Endothelial cell (in vitro differentiated cells): ENCODE data around the gene ZNF415. TPM values are rescaled to one million over a fixed set of nuclear protein-coding genes. Genes with fewer than 3 reads are reported as not detected.
A peak's percentile ranks its signal among the peaks of the same experiment; 100 is the strongest.
"Not testable (repeated sequence)": the region's sequence is repeated elsewhere in the genome, so short reads cannot be mapped to it uniquely, and the experiment has no call there.

ENCODE experiments used
- DNase-seq: peaks from one replicate; pipeline ENCODE4 v3.0.0; 2021; ENCODE audit warnings: low spot score
- H3K27ac Mint-ChIP-seq: one replicate; pipeline ENCODE4 v1.8.0; 2021; ENCODE audit warnings: mixed read lengths, inconsistent platforms; ENCODE audit not compliant: unreplicated experiment
- H3K27me3 Mint-ChIP-seq: one replicate; pipeline ENCODE4 v1.8.0; 2021; ENCODE audit warnings: mild to moderate bottlenecking, moderate library complexity, mixed read lengths, inconsistent platforms; ENCODE audit not compliant: unreplicated experiment
- H3K36me3 Mint-ChIP-seq: one replicate; pipeline ENCODE4 v1.8.0; 2021; ENCODE audit warnings: mild to moderate bottlenecking, low read depth, mixed read lengths, inconsistent platforms; ENCODE audit not compliant: unreplicated experiment
- H3K4me1 Mint-ChIP-seq: one replicate; pipeline ENCODE4 v1.8.0; 2021; ENCODE audit warnings: mild to moderate bottlenecking, mixed read lengths, inconsistent platforms; ENCODE audit not compliant: unreplicated experiment
- H3K4me3 Mint-ChIP-seq: one replicate; pipeline ENCODE4 v1.8.0; 2021; ENCODE audit warnings: mild to moderate bottlenecking, mixed read lengths, inconsistent platforms; ENCODE audit not compliant: unreplicated experiment
- H3K9me3 Mint-ChIP-seq: one replicate; pipeline ENCODE4 v1.8.0; 2021; ENCODE audit warnings: mixed read lengths, inconsistent platforms; ENCODE audit not compliant: unreplicated experiment
- total RNA-seq: library from RNA; stranded (reverse); fragmentation: NEBNext Ultra II Directional; extraction: Animal tissue kit (Norgen Biotek cat#: 25700); gene quantifications from one replicate; pipeline ENCODE4 v1.2.1, GENCODE V29; 2021; ENCODE audit not compliant: unreplicated experiment
- TF ChIP-seq, protein P1 (sequence below): fragments of 200-600 bp; sonication (generic); IDR thresholded peaks from one replicate; pipeline ENCODE4 v1.5.0; 2021; ENCODE audit warnings: antibody characterized with exemption; ENCODE audit not compliant: unreplicated experiment

The ZNF415 gene
- total RNA-seq, 1 donor from 2014 or later = 8.7 TPM

DNA sequence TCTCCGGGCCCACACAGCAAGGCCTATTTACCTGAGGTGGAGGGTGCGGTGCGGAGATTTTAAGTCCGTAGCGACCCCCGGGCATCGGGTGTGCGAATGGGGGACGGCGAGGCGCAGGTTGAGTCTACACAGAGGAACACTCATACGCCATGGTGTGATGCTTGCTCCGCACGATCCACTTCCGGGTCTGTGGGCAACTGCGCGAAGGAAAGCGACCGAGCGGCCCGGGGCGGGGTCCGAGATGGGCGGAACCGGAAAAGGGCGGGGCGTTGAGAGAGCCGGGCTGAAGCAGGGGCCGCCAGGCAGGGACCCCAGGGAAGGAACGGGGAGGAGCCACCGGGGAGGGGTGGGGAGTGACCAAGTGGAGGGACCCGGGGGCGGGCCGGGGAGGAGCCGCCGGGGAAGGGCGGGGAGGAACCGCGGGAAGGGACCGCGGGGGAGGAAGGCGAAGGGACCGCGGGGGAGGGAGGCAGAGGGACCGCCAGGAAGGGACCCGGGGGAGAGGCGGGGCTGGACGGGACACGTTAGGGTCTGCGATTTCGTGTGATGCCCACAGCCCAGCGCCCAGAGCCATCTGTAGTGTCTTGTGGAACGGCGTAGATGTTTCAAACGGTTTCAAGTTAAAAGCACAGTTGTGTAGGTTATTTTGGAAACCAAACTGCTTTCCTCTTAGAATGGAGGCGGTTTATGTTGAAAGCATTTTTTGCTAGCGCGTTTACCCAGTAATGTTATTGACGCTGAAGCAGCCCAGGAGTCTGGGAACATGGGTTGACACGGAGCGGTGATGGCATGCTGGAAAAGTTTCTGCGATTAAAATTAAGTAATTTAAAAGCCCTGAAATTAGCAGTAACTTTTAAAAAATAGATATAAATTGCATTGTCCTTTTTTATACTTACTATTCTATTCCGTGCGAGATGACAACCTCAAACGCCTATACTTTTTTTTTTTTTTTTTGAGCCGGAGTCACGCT is 29.2 kb downstream of the ZNF415 start, which contains the start of gene ZNF160:
ZNF160 (minus strand) TSS at position 189 of the 970 bp plus-strand sequence. CDS start 17,146 bp downstream, outside the sequence.
- H3K27ac Mint-ChIP-seq = peak within 1 kb of the TSS; percentile 74
- H3K4me3 Mint-ChIP-seq = peak within 1 kb of the TSS; percentile 92
- no peaks in the 10 kb centered on the region for H3K9me3 Mint-ChIP-seq
- H3K27me3 Mint-ChIP-seq = peaks cover 3% of the 10 kb centered on the region
- peak; percentile 98 for DNase-seq
- TF ChIP-seq, protein P1, sequence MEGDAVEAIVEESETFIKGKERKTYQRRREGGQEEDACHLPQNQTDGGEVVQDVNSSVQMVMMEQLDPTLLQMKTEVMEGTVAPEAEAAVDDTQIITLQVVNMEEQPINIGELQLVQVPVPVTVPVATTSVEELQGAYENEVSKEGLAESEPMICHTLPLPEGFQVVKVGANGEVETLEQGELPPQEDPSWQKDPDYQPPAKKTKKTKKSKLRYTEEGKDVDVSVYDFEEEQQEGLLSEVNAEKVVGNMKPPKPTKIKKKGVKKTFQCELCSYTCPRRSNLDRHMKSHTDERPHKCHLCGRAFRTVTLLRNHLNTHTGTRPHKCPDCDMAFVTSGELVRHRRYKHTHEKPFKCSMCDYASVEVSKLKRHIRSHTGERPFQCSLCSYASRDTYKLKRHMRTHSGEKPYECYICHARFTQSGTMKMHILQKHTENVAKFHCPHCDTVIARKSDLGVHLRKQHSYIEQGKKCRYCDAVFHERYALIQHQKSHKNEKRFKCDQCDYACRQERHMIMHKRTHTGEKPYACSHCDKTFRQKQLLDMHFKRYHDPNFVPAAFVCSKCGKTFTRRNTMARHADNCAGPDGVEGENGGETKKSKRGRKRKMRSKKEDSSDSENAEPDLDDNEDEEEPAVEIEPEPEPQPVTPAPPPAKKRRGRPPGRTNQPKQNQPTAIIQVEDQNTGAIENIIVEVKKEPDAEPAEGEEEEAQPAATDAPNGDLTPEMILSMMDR = no peak
- peaks cover 13% of the 10 kb centered on the region for H3K4me1 Mint-ChIP-seq
- peaks cover 14% of the 10 kb centered on the region for H3K36me3 Mint-ChIP-seq

DNA sequence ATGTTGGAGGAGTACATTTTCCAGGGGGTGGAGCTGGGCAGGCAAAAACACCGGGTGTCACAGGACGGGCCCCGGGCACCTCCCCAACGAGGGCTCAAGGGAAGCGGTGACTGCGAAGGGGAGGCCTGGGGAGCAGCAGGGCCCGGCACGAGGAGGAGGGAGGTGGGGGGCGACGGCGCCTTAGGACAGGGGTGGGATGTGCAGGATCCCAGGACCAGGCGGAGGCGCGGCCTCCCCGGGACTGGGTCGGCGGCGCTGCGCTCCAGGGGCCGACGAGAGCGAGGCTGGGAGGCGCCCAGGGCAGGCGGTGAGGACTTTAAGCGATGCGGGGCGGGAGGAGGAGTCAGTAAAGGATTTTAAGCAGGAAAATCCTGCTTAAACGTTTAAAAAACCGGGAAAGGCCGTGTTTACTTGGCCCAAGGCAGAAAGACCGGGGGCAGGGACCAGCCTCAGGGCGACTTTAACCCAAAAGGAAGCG is 29.9 kb downstream of the ZNF415 start:
- peaks cover 13% of the 10 kb centered on the region for H3K4me1 Mint-ChIP-seq
- TF ChIP-seq, protein P1 = no peak
- peak overlapping the region; percentile 92 for H3K4me3 Mint-ChIP-seq
- H3K9me3 Mint-ChIP-seq = no peaks in the 10 kb centered on the region
- peaks cover 14% of the 10 kb centered on the region for H3K36me3 Mint-ChIP-seq
- peak; percentile 45 for DNase-seq
- peak overlapping the region; percentile 74 for H3K27ac Mint-ChIP-seq
- peaks cover 3% of the 10 kb centered on the region for H3K27me3 Mint-ChIP-seq

GRCh38 chr19:53102206-53102755 is 30.4 kb downstream of the ZNF415 start:
- H3K4me1 Mint-ChIP-seq = peaks cover 14% of the 10 kb centered on the region
- no peak for DNase-seq
- peak overlapping the region; percentile 92 for H3K4me3 Mint-ChIP-seq
- H3K27ac Mint-ChIP-seq = peak overlapping the region; percentile 74
- peaks cover 3% of the 10 kb centered on the region for H3K27me3 Mint-ChIP-seq
- peaks cover 19% of the 10 kb centered on the region for H3K36me3 Mint-ChIP-seq
- TF ChIP-seq, protein P1 = no peak
- no peaks in the 10 kb centered on the region for H3K9me3 Mint-ChIP-seq

GRCh38 chr19:53101518-53101917 is 31.2 kb downstream of the ZNF415 start:
- DNase-seq = no peak
- Mint-ChIP-seq H3K4me3 (peak overlapping the region; percentile 92), H3K9me3 (no peaks in the 10 kb centered on the region), H3K4me1 (peaks cover 18% of the 10 kb centered on the region), H3K27me3 (peaks cover 3% of the 10 kb centered on the region), H3K27ac (no peak overlapping the region), H3K36me3 (peaks cover 20% of the 10 kb centered on the region)
- TF ChIP-seq, protein P1 = no peak

DNA sequence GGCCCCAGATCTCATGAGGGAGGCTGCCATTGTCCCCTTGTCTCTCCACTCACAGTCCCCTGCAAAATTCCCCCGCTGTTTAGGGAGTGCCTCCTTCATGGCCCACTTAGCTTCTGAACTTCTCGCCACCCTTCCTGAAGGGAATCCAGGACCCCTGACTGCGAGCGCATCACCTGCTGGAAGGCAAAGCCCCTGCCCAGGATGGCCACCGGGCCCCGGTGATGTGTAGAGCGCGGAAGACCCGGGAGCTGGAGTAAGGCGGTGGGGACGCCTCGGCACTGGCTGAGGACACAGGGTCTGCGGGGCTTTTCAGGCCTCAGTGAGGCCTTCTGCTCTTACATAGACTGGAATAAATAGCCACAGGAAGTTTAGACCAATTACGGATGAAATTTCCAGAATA is 34.1 kb downstream of the ZNF415 start:
- Mint-ChIP-seq H3K36me3 (peaks cover 24% of the 10 kb centered on the region), H3K4me1 (peaks cover 24% of the 10 kb centered on the region)
- H3K4me3 Mint-ChIP-seq, H3K9me3 Mint-ChIP-seq, DNase-seq, H3K27me3 Mint-ChIP-seq, H3K27ac Mint-ChIP-seq: not testable (repeated sequence)

GRCh38 chr19:53096982-53097690 is 35.6 kb downstream of the ZNF415 start:
- peak overlapping the region; percentile 71 for H3K4me3 Mint-ChIP-seq
- peaks cover 24% of the 10 kb centered on the region for H3K36me3 Mint-ChIP-seq
- not testable (repeated sequence) for H3K9me3 Mint-ChIP-seq

DNA sequence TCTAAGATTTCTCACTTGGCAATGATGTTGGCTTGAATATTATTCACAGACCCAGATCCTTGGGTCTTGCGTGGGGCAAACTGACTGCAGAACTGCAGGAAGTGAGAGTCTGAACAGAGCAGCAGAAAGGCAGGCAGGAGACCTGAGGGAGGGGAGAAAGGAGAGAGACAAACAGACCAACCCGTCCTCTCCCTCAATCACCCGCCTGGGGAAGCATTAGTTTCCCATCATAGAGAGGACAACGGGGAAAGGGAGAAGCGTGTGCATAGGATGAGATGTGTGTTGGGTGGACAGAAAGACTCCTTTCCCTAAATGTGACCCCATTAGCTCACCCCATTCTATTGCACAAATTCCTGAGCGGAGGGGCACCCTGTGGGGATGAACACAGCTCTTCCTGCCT is 36.1 kb downstream of the ZNF415 start:
- not testable (repeated sequence) for H3K27me3 Mint-ChIP-seq, DNase-seq, H3K4me3 Mint-ChIP-seq, H3K27ac Mint-ChIP-seq, H3K9me3 Mint-ChIP-seq
- Mint-ChIP-seq H3K4me1 (peaks cover 13% of the 10 kb centered on the region), H3K36me3 (peaks cover 23% of the 10 kb centered on the region)

More at GRCh38 chr19:53096982-53097690, 35.6 kb downstream of the ZNF415 start:
- not testable (repeated sequence) for DNase-seq, H3K27me3 Mint-ChIP-seq, H3K27ac Mint-ChIP-seq
- peaks cover 18% of the 10 kb centered on the region for H3K4me1 Mint-ChIP-seq
